GM18868 (cell line): ENCODE measurements around the gene METTL1.
"Not testable (repeated sequence)": the region's sequence is repeated elsewhere in the genome, so short reads cannot be mapped to it uniquely, and the experiment has no call there.

Source experiments
- ATAC-seq: cut with Tn5 transposase; IDR thresholded peaks from one replicate; pipeline ENCODE4 v1.9.1; 2021; ENCODE audit warnings: mild to moderate bottlenecking, moderate library complexity; ENCODE audit not compliant: unreplicated experiment

The METTL1 gene

DNA sequence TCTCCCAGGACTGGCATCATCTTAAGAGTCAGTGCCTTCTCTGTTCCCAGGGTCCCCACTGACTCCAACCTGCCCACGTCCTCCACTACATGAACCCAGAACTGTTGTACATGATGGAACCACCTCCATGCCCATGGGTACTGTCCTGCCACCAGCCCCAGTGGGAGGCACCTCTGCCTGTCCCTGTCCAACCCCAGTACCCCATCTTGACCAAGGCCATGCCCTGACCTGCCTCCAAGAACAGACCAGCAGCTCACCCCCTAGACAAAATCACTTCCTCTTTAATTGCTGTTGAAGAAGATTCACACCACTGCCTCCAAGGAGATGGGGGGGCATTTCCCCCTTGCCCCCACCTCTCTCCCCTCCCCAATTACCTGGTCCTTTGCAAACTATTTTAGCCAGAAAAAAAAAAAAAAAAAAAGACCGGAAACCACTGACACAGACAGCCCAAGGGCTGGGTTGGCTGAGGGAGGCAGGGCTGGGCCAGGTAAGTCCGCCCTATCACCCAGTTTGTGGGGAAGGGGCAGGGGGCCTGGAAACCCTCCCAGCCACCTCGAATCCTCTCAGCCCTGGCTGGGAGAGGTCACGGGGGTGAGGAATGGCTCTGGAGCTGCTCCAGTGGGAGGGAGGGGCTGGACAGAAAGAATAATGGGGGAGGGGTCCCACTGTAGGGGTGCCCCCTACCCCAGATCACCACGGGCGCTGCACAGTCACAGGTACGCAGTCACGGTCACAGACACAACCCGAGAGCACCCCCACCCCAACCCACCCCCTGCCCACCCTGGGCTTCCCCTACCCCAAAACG, 46.8 kb downstream of the METTL1 start:
- no peak for ATAC-seq

DNA sequence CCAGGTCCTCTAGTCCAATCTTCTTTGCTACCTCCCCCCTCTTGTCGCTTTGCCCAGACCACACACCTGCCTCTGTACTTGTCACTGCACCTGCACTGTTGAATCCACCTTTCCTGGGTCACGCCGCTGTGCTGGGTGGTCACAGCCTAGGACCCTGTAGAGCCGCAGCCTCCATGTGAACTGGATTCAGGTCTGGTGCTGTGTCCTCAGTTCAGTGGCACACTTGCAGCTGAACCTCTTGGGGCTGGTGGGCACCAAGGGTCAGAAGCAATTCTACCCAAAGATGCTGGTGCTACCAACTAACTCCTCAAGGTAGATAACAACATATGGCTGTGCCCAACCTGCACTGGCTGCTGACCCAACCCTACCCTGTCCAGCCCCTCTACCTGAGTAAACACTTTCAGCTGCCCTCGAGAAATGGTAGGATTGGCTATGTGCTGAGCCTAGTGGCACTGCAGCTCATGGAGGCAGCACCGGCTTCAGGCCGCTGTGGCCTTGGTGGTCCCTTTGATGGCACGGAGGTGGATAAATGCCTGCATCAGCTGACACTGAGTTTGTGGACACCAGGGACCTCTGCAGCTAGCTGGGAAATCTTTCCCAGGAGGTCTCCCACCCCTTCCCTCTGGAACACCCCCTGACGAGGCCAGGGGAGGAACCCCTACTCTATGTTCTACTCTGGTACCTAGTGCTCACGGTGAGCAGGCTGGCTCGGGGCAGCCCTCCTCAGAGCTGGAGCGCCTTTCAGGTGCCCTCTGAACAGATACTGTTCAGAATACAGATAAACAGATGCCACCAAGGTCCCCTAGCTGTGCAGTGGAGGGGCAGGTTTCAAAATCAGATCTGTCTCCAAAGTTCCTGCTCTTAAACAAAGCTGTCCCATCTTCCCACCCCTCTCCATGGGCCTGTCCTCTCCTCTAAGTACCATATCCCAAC, 47.6 kb downstream of the METTL1 start:
- no peak for ATAC-seq

DNA sequence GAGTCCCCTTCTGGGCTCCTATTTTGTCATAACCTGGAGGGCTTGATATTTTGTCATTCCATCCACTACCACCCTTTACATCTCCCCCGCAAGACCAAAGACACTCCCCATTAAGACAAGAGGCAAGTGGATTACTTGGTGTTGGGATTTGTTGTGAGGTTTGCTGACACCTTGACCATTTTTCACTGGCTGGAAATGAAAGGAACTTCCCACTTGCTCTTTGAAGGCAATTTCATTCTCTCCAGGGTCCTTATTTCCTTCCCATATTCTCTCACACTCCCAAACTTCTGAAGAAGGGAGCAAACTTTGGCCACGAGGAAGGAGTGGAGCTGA, 48.3 kb downstream of the METTL1 start:
- ATAC-seq, result no peak

DNA sequence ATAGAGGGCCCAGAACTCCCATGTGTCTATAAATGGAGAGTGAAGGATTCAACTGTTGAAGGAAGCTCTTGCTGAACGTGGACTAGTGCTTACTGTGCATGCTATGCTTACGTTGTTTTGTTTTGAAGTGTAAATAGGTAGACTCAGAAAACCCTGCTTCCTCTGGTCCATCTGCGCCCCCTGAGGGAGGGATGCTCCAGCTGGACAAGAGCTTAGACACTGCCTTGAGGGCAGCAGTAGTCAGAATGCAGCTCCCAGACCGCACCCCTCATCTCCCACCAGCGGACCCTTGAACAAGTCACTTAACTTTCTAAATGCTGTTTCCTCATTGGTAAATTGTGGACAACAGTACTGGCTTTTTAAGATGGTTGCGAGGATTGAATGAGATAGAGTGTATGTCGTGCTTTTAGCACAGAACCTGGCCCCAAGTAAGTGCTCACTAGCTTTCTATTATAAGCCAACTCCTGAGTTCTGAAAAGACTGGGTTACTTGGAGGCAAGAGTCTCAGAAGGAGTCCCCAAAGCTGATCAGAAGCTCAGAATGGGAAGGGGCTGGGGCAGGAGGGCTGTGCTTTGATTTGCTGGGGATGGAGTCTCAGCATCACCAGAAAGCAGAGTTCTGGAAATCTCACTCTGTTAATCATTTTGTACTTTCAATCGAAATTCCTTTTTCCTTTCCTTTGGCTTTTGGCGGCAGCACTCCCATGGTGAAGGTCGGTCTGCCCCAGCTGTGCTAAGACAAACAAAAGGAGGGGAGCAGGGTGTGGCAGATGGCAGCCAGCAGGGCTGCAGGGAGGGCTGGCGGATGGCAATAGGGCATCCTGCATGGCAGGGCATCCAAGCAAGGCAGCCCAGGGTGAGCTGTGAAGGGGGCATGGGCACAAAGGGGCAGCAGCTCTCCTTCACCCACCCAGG, 48.9 kb downstream of the METTL1 start:
- no peak for ATAC-seq

DNA sequence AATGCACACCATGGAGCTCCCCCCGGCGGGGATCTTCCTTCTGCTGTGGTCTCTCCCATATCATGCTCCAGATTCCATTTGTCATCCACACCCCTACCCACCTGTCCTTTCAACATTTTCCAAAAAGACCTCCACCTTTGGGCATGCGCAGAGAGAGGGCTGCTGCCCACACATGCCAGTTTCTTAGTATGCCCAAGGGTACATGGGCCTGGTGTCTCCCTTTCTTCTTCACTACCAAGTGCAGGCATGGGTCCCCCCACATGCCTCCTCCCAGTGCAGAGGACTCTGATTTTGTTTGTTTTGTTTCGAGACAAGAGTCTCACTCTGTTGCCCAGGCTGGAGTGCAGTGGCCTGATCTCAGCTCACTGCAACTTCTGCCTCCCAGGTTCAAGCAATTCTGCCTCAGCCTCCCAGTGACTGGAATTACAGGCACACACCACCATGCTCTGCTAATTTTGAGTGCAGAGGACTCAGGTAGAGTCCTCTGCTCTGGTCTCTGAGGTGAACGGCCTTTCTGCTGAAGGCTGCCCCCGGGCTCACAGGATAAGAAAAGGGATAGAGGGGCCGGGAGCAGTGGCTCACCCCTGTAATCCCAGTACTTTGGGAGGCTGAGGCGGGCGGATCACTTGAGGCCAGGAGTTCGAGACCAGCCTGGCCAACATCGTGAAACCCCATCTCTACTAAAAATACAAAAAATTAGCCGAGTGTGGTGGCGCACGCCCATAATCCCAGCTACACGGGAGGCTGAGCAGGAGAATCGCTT, 49.9 kb downstream of the METTL1 start:
- ATAC-seq, result not testable (repeated sequence)

DNA sequence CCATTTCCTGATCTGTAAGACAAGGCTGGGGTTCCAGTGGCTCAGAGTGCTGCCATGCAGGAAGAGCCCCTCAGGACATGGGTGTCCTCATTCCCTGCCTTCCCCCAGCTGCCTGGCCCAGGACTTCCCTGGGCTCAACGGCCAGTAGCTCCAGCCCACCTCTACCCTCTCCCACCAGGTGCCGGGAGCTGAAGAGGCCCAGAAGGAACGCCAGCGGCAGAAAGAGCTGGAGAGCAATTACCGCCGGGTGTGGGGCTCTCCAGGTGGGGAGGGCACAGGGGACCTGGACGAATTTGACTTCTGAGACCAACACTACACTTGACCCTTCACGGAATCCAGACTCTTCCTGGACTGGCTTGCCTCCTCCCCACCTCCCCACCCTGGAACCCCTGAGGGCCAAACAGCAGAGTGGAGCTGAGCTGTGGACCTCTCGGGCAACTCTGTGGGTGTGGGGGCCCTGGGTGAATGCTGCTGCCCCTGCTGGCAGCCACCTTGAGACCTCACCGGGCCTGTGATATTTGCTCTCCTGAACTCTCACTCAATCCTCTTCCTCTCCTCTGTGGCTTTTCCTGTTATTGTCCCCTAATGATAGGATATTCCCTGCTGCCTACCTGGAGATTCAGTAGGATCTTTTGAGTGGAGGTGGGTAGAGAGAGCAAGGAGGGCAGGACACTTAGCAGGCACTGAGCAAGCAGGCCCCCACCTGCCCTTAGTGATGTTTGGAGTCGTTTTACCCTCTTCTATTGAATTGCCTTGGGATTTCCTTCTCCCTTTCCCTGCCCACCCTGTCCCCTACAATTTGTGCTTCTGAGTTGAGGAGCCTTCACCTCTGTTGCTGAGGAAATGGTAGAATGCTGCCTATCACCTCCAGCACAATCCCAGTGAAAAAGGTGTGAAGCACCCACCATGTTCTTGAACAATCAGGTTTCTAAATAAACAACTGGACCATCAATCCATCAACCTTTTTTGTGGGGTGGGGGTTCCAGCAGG, 51.0 kb downstream of the METTL1 start:
- no peak for ATAC-seq

DNA sequence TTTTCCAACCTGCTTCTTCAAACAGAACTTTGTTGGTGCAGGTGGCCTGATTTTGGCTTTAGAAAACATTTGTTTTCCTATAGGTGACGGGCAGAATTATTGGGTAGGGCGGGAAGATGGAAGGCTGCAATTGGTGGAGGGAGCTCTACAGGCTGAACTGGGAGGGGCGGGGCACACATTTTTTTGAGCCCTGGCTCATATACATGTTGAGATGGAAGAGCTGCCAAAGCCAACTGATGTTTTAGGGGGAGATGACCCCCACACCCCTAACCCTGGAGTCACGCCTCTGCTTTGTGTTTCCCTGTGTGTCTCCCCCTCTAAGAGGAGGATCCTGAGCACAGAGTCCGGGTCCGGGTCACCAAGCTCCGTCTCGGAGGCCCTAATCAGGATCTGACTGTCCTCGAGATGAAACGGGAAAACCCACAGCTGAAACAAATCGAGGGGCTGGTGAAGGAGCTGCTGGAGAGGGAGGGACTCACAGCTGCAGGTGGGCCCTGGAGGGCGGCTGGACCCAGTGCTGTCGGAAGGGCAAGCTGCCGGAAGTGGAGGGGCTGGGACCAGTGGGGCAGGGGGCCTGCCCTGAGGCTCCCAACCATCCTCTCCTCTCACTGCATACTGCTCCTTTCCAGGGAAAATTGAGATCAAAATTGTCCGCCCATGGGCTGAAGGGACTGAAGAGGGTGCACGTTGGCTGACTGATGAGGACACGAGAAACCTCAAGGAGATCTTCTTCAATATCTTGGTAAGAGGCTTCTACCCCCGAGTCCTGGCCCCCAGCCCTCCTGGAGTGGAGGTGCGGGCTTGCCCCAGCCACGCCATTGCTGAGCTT, 51.9 kb downstream of the METTL1 start:
- no peak for ATAC-seq

DNA sequence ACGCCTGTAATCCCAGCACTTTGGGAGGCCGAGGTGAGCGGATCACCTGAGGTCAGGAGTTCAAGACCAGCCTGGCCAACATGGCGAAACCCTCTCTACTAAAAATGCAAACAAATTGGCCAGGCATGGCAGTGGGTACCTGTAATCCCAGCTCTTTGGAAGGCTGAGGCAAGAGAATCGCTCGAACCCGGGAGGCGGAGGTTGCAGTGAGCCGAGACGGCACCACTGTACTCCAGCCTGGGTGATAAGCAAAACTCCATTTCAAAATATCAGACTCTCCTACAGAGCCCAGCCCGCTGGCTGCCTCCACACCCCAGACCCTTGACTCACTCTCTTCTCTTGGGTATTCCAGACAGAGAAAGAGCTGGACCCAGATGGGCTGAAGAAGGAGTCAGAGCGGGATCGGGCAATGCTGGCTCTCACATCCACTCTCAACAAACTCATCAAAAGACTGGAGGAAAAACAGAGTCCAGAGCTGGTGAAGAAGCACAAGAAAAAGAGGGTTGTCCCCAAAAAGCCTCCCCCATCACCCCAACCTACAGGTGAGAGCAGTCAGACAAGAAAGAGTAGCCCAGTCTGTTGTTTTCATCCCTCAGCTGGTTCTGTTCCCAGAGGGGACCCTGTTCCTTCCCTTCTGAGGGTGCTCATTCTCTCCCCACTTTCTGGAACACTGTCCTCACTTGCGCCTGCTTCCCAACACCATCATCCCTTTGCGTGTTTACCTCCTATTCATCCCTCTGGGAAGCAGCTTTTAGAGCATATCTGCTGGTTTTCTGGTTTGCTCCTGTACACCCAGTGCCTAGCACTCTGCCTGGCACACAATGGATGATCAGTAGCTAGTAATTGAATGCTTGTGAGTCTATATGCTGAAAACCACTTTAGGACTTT, 53.0 kb downstream of the METTL1 start:
- no peak for ATAC-seq
